OCI-M2 (cell line): ENCODE measurements around the gene SF1.

Experiments
- DNase-seq: peaks from one replicate; lab custom pipeline; 2025; ENCODE audit not compliant: unreplicated experiment; lab: John Stamatoyannopoulos, UW

The SF1 gene

GRCh38 chr11:64726867-64727530 lies 51.3 kb downstream of the SF1 start:
- no peak for DNase-seq

DNA sequence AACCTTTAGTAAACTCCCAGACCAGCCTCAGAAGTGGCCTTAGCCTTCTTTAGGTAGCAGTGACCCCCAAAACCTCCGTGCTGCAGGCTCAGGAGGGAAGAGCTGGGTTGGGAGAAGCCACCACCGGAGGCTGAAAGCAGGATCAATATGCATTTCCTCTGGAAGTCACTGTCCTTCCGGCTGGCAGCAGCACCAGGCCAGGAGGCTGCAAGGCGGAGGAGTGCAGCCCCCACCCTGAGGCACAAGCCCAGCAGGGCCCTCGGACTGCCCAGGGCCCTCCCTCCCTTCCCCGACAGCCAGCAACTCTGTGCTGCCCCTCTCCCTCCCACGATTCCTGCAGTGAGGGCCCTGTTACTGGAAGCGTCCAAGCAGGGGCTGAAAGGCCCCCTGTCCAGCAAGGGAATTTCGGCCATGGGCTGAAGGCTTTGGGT lies 52.1 kb downstream of the SF1 start:
- DNase-seq = no peak

GRCh38 chr11:64724863-64725532 lies 53.3 kb downstream of the SF1 start:
- no peak for DNase-seq

DNA sequence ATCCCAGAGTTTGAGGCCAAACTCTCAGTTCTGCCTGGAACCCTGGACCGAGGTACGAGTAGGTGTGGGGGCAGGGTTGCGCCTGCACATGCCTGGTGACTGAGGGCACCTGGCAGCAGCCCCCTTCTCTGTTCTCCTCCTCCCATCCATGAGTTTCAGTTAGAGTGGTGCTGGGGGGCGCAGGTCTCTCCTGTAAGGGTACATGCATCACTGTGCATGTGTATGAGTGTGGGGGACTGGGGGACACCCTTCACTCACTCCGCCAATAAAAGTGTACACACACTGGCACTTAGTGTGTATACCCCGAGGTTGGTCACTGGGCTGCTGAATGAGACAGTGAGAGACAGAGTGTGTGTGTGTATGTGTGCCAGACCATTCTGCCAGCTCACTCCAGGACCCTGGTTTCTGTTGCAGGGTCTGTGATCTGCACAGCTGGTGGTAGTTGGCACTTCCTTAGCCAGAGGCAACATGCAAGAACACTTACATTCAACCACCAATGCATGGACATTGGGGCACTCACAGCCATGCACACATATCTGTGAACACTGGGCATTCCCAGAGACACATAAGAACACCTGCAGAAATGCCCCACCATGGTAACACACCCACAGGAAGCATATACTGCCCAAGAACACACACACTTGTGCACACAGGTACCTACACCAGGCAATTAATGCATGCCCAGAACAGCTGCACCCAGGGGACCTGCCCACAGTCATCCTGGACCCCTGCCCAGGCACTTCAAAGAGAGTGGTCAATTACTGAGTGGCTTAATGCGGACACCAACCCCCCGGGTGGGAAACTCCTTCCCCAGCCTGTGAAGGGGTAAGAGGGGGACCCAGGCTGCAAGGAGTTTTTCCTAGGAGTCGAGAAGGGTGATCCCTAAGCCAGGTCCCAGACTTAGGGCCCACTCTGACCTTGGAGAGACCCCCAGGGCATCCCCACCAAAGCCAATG lies 54.2 kb downstream of the SF1 start:
- DNase-seq = no peak

GRCh38 chr11:64723117-64723906 lies 55.0 kb downstream of the SF1 start, which contains the start of gene NRXN2:
NRXN2 (minus strand) TSS chr11:64723197; CDS start chr11:64713699, 9,498 bp downstream.
- DNase-seq = no peak

- no peak for DNase-seq
Observed at GRCh38 chr11:64722141-64723065, 55.9 kb downstream of the SF1 start.

DNA sequence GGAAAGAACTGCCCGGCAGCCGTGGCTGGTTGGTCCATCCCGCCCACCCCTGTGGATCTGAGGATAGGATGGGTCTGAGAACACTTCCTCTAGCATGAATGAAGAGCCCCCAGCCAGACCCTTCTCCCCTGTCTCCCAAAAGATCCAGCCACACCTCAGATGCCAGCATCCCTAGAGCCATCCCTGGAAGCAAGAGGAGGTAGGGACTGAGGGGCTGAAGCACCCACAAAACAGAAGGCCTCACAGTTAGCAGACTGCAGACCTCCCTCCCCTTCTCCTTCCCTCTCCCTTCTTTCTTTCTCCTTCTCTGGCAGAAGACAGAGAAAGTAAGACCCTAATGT lies 57.0 kb downstream of the SF1 start:
- DNase-seq = no peak

DNA sequence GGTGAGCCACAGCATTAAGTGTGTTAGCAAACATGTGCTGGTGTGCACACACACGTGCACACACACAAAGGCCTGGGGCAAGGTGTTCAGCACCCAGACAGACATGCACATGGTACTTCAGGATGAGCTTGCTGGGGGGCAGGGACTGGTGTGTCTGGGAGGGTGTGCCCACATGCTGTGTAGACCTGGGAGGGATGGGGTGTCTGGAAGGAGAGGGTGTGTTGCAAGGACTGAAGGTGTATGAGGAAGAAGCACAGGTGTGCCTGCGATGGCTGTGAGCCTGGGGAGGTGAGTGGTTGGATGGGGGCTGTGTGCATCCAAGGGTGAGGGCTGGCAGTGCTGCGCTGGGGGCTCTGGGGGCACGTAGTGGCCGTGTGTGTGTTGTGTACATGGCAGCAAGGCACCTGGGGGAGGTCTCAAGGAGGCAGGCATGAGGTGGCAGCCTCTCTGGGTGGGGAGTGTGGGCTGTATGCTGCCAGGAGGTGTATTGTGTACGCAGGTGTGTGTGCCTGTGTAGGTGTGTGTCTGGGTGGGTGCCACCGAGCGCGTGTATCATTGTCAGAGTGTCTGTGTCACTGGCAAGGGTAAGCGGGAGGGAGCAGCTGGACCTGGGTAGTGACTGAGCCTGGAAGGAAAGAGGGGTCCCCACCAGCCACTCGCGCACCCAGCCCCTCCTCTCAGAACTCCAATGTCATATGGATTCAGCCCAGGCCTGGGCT lies 57.5 kb downstream of the SF1 start:
- no peak for DNase-seq

GRCh38 chr11:64720167-64720566 lies 58.2 kb downstream of the SF1 start:
- no peak for DNase-seq

GRCh38 chr11:64719406-64719805 lies 58.9 kb downstream of the SF1 start:
- DNase-seq = no peak

- no peak for DNase-seq
Observed at GRCh38 chr11:64718780-64719124, 59.6 kb downstream of the SF1 start.

DNA sequence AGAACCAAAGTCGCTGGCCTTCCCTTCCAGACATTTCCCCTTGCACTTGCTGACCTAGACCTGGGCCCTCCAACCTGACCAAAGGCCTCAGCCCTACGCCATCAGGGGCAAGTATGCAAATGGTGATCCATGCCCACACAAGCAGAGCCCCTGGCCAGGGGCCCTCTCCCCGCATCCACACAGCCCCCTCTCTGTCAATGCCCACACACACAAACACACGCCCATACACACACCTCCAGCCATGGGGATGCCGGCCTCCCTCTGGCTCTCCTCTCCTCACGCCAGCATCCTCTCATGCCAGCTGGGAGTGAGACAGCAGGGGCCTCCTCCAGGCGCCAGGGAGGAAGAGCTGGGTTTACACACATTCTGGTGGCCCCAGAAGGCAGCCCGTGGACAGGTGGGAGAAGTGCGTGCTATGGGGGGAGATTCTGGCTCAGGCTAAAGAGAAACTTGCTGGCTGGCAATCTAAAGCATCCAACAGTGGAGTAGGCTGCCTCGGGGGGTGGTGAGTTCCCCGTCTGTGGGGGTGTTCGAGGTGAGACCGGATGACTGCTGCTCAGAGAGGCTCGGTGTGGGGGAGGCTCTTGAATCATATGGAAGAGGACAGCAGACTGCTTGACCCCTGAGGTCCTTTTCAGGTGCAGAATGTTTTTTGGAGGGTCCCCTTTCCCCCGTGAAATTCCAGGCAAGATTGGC lies 60.1 kb downstream of the SF1 start:
- no peak for DNase-seq

DNA sequence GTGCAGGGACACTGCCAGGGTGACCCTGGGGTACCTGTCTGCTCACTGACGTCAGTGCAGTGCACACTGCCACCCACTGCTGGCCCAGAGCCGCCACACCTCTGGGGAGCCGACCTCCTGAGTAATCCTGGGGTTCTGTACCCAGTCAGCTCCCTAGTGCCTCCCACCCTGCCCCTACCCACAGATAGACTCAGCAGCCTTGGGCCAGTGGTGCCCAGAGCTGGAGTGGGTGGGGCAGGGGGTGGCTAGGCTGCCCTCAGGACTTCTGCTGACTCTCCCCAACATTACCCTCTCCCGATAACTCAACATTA lies 61.1 kb downstream of the SF1 start:
- no peak for DNase-seq

- DNase-seq = no peak
Observed at GRCh38 chr11:64716473-64717267, 61.7 kb downstream of the SF1 start.

DNA sequence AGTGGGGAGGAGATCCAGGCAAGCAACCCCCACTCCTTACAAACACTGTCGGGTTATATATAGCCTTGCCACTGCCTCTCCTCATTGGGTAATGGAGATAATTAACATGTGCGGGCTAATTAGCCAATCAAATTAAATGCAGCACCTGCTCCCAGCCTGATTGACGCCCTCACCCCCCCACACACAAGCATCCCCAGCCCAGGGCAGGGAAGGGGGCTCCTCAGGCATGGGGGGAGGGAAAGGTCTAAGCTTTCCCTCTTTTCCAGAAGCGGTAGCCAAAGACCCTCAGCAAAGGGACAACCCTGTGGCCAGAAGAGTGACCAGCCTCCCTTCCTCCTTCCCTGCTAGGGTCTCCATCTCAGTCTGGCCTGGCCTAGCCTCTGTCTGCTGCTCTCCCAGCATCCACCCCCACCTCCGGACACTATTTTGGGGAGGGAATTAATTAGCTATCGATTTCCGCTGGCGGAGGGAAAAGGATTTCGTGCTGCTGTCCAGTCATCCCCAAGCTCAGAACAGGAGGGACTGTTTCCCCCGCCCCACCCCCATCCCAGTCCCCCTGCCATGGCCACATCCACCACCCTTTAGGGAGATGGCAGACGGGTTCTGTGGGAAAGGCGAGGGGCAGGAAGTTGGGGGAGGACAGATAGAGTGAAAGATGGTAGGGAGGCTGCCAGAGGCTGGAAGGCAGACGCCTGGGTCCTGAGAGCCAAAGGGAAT lies 62.4 kb downstream of the SF1 start:
- no peak for DNase-seq

- DNase-seq = no peak
Observed at GRCh38 chr11:64715110-64715509, 63.2 kb downstream of the SF1 start.

DNA sequence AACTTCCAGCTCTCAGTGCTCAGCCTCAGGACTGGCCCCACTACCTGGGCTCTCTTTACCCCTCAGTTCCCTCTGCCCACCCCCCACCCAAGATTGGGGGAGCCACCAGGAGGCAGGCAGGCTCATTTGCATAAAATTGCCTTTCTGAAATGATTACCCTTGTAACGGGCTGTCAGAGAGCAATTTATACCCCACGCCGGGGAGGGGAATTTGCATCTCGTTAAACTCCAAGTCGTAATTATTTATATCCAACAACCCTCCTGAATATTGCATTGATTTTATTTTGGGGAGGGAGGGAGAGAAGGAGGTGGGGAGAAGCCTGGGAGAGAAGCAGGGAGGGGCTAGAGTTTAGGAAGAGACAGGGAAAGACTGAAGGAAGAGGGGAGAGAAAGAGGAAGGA lies 63.7 kb downstream of the SF1 start:
- no peak for DNase-seq
